ACHN (cell line): Measurements from ENCODE around the gene TSPEAR.
"Not testable (repeated sequence)": the region's sequence is repeated elsewhere in the genome, so short reads cannot be mapped to it uniquely, and the experiment has no call there.

ENCODE experiments used
- DNase-seq: peaks from one replicate; pipeline ENCODE4 v3.0.0-alpha.2; 2015
- in situ Hi-C: cut with HindIII; loops from 2 replicates; pipeline ENCODE4 v1.10.0; 2017; ENCODE audit warnings: low sequenced_read_pairs, low pct_ligation_motif_present, low pct_unique_long_range_greater_than_20kb

The TSPEAR gene

DNA sequence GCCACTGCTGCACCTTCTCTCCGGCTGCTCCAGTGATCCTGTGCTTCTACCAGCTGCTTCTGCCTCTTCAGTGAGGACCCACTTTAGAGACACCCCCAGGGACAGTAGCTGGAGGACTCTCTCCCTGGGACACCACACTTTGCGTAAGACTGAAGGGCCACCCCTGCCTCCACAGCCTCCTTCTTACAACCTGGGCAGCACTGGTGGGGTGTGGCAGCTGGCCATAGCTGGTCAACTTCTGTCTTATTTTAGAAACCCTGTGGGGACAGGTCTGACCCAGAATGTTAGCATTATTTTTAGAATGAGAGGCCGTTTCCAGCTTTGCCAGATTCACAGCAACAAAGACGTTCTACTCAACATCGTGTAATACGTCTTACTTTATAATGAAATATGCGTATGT lies 85.6 kb downstream of the TSPEAR start:
- in situ Hi-C loops, result no loop called here

DNA sequence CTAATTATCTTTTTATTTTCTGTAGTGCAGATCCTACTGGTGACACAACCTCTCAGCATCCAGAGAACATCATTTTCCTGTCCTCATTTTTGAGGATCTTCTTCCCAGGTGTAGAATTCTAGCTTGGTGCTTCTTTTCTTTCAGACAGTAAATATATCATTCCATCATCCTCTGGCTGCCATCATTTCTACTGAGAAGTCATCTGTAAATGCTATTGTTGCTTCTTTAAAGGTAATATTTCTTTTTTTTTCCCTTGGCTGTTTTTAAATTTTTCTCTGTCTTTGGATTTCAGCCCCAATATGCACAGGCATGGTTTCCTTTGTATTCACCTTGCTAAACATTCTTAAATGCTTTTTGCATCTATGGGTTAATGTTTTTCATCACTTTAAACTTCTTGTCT lies 87.8 kb downstream of the TSPEAR start:
- in situ Hi-C loops, result no loop called here
- no peak for DNase-seq

More for the DNA sequence above, 85.6 kb downstream of the TSPEAR start:
- DNase-seq, result no peak

DNA sequence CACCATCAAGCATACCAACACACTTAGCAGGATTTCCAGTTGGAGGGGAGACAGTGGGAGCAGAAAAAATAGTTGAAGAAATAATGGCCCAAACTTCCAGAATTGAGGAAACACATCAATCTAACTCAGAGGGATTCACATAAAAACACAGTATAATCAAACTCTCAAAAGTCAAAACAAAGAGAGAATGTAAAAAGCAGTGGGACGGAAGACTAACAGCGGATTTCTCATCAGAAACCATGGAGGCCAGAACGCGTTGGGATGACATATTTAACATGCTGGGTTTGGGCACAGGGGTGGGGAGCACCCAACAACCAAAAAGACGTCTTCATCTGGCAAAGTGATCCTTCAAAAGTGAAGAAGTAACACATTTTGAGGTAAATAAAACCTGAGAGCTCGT lies 91.5 kb downstream of the TSPEAR start:
- no peak for DNase-seq
- in situ Hi-C loops, result no loop called here

DNA sequence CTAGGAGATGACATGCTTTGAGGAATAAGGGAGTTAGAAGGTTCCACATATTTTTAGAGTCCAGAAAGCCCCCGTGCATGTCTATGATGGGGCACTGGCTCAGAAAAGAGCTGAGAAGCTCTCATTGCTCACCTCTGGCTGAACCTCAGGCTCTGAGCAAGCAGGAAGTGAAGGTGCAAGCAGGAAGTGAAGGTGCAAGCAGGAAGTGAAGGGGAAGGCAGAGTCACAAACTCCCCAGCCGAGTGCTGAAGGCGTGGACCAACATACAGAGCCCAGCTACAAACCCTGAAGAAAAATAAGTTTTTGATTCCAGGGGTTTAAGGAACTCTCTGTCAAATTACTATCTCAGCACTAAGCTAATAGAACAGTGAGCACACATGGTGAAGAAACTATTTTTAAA lies 92.5 kb downstream of the TSPEAR start:
- in situ Hi-C loops, result no loop called here

DNA sequence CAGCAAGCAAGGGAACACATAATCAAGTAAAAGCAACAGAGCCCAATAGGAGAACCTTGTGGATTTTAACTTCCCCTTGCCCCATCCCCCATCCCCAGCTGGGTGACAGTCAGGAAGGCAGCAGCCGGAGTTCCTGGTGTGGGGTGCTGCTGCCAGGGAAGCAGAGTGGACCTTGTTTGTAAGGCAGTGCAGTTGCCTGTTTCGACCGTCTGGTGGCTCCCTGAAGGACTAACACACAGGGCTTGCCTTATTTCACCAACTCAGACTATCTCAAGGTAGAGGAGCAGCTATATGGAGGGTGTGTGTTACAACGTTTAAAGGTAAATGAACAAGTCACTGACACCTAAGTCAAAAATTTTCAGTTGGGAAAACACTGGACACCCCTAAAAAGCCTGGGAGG lies 92.9 kb downstream of the TSPEAR start:
- no peak for DNase-seq

More for the DNA sequence above, 92.5 kb downstream of the TSPEAR start:
- DNase-seq, result no peak

DNA sequence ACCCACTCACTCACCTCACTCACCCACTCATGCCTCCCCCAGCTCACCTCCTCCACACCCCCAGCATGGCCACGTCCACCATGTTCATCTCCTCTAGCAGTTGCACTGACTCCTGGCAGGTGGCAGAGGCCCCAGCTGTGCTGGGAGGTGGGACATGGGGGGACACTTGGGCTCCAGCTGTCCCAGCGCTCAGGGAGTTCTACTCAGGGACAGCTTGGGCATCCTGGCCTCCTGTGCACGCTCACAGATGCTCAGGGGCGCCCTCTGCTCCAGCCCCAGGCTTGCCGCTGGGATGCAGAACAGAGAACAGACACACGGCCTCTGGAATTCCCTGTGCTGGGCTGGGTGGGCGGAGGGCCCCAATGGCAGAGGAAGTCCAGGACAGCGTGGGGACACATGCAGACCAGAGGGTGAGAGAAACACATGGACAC lies 94.3 kb downstream of the TSPEAR start:
- in situ Hi-C loops, result no loop called here

More for the DNA sequence above, 92.9 kb downstream of the TSPEAR start:
- in situ Hi-C loops, result no loop called here

DNA sequence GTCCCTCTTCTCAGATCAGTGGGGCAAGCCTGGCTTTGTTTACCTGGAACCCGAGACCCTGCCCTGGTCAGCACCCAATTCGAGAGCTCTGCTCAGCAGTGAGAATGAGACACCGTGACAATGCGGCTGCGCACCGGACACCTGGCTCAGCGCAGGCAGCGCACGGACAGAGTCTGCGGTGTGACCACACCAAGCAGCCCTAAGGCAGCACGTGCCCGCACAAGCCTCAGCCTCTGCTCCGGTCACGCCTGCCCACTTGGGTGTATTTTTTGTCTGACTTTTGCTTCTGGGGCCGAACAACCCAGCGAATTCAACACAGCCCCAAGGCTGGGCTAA lies 94.8 kb downstream of the TSPEAR start:
- in situ Hi-C loops, result no loop called here

More for the DNA sequence above, 94.3 kb downstream of the TSPEAR start:
- no peak for DNase-seq

DNA sequence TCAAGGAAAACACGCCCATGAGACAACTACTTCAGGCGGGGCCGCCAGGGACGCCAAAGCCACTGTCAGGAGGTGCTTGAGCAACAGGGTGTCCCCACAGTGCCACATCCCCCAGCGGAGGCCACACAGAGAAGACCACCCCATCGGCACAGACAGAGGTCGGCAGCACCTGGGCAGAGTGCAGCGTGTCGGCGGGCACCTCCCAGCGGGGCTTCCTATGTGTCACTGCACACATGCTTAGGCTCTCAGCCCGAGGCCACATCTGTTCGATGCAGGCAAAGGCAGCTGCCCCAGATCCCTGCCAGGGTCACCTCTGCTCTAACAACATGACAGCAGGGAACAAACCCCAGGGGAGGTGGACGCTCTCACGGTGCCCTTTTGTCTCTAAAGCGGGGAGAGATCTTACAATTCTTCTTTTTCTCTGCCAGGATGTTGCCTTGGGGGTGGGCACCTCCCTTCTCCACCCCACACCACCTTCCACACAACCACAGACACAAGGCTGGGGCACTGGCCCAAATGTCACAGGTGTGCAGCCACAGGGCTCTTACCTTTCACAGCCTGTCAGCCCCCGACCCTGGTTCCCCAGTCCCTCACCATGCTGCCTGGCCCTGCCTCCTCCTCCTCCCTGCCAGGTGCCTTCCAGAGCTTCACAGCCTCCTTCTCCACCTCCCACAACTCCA lies 95.3 kb downstream of the TSPEAR start:
- in situ Hi-C loops, result no loop called here
- DNase-seq, result no peak

More for the DNA sequence above, 94.8 kb downstream of the TSPEAR start:
- DNase-seq, result no peak

DNA sequence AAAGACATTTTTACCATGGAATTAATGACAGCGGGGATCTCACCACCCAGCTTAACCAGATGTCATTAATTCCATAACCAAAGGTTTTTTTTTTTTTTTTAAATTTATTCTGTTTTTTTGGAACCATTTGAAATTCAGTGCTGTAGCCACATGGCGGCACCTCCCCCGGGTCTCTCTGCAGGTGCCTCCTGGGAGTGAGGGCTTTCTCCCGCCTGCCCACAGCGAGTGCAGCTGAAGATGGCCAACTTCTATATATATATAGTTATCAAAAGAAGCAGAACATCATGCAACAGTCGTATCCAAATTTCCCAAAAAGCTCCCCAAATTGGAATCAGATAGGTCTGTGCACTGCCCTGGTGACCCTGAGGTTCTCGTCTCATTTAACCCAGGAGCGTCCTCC lies 95.9 kb downstream of the TSPEAR start:
- in situ Hi-C loops, result no loop called here
- no peak for DNase-seq

DNA sequence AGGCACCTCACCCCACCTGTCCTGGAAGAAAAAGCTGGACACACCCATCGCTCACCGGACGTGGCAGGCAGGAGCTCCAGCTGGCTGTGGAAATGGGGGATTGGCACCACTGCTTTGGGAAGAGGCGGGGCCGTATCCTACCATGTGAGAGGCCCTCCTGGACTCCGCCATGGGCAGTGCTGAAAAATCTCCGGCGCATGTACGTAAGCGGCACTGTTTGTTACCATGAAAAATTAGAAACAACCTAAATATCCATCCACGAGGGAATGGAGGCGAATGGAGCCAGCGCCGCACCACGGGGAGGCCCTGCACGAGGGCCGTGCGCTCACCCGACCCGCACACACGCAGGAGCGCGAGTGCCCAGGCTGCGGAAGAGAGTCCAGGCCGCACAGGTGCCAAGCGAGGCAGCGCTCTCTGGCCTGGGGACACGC lies 96.4 kb downstream of the TSPEAR start:
- DNase-seq, result no peak
- in situ Hi-C loops, result no loop called here

DNA sequence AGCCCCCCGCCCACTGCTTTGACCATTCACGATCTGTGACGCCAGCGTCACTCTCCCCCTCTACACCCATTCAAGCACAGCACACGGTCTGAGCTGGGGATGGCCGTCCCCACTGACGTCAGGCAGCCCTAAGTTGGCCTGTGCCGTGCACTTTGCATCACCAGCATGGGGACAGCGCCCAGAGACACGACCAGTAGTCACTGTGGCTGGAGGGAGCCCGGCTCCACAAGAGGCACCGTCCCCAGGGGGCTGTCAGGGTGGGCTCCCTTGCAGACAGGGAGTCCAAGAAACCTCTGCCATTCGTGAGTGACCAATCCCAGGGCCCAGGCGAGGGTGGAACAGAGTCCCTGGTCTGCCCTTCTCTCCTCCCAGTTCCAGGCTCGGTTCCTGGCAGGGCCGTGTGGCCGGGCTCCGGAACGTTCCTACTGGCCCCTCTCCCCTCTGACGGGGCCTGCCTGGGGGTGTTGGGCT lies 97.2 kb downstream of the TSPEAR start:
- DNase-seq, result no peak
- in situ Hi-C loops, result no loop called here

DNA sequence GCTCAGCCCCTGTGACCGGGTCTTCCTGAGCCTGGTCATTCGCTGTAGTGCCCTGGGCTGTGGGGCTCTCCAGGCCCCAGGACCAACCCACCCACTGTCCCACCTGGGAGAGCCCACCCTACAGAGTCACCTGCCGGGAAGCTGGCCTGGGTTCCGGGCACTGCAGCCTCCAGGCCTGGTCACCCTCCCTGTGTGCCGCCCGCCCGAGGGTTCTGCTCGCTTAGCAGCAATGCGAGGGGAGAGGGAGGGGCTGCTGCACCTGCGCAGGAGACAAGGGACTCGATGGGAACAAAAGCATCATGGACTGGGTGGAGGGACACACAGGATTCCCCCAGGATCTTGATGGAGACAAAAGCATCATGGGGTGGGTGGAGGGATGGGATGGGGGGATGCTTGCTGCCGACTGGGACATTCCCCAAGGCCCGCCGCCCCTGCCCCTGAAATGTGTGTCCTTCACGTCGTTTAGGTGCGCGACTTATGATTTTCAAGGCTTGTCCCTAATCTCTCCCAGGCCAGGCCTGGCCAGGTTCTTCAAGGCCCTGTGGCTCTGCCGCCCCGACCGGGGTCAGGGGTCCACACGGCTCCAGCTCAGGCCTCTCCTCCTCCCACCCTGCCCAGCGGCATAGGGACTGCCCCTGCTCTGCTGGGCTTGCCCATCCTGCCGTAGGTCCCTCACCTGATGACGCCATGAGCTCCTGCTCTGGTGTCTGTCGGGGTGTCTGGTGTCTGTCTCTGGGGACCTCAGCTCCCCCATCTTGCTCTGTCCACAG lies 97.8 kb downstream of the TSPEAR start:
- in situ Hi-C loops, result no loop called here
- DNase-seq, result no peak

DNA sequence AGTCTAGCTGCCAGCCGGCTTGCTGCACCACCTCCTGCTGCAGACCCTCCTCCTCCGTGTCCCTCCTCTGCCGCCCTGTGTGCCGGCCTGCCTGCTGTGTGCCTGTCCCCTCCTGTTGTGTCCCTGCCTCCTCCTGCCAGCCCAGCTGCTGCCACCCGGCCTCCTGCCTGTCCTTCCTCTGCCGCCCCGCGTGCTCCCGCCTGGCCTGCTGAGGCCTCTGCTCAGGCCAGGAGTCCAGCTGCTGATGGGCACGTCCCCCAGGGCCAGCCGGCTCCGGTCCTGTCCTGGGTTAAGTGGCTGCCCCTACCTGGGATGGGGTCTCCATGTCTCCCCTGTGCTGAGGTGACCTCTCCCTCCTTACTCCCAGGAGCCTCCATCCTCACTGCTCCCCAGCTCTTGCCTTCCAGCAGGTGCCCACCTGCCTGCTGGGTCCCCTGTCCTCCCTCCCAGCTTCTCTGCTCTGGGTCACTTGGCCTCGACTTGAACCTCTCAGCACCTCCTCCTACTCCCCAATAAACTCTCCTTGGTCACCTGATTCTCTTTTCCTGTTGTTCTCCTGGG lies 98.6 kb downstream of the TSPEAR start:
- DNase-seq, result no peak
- in situ Hi-C loops, result no loop called here

DNA sequence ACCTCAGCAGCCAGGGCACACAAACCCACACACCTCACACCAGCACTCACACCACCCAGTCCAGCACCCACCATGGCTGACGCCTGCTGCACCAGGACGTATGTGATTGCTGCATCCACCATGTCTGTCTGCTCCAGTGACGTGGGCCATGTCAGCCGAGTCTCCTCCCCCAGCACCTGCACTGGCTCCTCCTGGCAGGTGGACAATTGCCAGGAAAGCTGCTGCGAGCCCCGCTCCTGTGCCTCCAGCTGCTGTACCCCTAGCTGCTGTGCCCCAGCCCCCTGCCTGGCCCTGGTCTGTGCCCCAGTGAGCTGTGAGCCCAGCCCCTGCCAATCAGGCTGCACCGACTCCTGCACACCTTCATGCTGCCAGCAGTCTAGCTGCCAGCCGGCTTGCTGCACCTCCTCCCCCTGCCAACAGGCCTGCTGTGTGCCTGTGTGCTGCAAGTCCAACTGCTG lies 99.3 kb downstream of the TSPEAR start, which contains the start of gene KRTAP10-8:
KRTAP10-8 (plus strand) TSS at position 51 of the 458 bp plus-strand sequence; CDS start at position 73, 22 bp downstream.
- in situ Hi-C loops, result no loop called here
- no peak for DNase-seq

DNA sequence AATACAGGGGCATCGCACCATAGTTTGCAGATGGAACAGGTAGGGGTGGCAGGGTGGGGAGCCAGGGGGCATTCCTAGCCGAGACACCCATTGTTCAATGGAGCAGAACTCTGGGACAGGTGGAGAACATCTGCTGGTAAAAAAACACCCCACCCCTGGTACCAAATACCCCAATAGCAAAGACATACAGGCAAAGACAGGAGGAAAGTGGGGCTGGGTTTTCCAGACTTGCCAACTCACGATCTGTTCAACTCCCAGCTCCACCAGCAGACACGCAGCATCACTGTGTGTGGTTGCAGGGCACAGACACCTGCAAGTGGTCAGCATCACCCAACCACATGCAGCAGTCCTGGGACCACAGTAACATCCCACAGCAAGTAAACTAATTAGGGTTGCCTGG lies 99.8 kb downstream of the TSPEAR start:
- DNase-seq, result no peak
- in situ Hi-C loops, result no loop called here

DNA sequence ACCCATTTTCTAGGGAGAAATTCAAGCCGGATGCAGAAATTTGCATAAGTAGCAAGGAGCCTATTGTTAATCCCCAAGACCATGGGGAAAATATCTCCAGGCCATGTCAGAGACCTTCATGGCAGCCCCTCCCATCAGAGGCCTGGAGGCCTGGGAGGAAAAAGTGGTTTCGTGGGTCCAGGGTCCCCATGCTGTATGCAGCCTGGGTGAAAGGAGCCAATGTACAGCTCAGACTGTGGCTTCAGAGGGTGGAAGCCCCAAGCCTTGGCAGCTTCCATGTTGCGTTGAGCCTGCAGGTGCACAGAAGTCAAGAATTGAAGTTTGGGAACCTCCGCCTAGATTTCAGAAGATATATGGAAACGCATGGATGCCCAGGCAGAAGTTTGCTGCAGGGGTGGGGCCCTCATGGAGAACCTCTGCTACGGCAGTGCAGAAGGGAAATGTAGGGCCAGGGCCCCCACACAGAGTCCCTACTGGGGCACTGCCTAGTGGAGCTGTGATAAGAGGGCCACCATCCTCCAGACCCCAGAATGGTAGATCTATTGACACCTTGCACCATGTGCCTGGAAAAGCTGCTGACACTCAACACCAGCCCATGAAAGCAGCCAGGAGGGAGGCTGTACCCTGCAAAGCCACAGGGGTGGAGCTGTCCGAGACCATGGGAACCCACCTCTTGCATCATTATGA lies 101.1 kb downstream of the TSPEAR start:
- in situ Hi-C loops, result not testable (repeated sequence)

DNA sequence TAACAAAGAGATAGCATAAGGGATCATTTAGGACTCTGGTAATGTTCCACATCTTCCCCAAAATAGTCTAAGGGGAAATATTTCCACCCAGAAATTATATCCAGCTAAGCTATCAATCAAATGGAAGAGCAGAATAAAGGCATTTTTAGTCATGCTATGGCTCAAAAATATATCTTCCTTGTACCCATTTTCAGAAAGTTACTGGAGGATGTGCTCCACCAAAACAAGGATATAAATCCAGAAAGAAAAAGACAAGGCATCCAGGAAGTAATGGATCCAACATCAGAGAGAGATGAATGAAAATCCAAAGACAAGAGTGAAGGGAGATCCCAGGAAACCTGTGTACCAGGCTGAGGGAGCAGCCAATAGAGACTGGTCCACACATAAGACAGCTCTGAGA lies 102.2 kb downstream of the TSPEAR start:
- in situ Hi-C loops, result no loop called here
- DNase-seq, result no peak

More for the DNA sequence above, 101.1 kb downstream of the TSPEAR start:
- not testable (repeated sequence) for DNase-seq

DNA sequence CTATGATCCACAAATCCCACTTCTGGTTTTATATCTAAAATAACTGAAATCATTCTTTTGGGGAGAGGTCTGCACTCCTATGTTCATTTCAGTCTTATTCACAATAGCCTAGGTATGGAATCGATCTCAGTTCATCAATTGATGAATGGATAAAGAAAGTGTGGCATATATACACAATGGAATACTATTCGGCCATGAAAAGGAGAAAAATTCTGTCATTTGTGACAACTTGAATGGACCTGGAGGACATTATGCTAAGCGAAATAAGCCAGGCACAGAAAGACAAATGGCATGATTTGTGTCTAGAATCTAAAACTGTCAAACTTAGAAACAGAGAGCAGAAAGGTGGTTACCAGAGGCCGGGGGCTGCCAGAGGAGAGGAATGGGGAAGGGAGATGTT lies 104.9 kb downstream of the TSPEAR start:
- in situ Hi-C loops, result no loop called here
- no peak for DNase-seq

DNA sequence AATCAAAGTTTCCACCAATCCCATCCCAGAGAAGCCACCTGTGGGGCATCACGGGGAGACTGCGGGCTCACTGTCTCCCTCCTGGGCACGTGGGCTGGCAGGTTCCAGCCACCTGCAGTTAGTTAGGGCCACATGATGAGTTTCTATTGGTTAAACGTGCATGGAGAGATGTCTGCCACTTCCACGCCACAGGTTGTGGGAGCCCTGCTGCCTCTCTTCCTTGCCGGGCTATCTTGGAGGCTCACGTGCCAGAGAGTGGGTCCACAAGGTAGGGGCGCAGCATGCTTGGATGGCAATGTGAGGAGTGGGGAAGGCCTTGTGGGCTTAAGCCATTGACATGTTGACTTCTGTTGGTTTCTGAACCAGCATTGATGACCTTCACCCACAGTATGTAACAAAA lies 107.5 kb downstream of the TSPEAR start:
- no peak for DNase-seq
- in situ Hi-C loops, result no loop called here
